ENCODE measurements around the gene PCDHGA5. TPM values are rescaled to one million over a fixed set of nuclear protein-coding genes. Genes with fewer than 3 reads are reported as not detected.
"Not testable (repeated sequence)": the region's sequence is repeated elsewhere in the genome, so short reads cannot be mapped to it uniquely, and the experiment has no call there.

PCDHGA5 gene
- total and polyA plus RNA-seq, 4 donors: 0.25 to 11.5 (median 4.4) TPM

DNA sequence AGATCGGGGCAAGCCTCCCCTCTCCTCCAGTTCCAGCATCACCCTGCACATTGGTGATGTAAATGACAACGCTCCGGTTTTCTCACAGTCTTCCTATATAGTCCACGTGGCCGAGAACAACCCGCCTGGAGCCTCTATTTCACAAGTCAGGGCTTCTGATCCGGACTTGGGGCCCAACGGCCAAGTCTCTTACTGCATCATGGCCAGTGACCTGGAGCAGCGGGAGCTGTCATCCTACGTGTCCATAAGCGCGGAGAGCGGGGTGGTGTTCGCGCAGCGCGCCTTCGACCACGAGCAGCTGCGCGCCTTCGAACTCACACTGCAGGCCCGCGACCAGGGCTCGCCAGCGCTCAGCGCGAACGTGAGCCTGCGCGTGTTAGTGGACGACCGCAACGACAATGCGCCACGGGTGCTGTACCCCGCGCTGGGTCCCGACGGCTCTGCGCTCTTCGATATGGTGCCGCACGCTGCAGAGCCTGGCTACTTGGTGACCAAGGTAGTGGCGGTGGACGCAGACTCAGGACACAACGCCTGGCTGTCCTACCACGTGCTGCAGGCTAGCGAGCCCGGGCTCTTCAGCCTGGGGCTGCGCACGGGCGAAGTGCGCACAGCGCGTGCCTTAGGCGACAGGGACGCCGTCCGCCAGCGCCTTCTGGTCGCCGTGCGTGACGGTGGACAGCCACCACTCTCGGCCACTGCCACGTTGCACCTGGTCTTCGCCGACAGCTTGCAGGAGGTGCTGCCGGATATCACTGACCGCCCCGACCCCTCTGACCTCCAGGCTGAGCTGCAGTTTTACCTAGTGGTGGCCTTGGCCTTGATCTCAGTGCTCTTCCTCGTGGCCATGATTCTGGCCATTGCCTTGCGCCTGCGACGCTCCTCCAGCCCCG lies 25.4 kb downstream of the PCDHGA5 start:
- 24 to 32% methylated on average over 77 of the region's 77 CpGs for WGBS, 2 donors
- no peak overlapping the region for H3K4me3 ChIP-seq (ENCODE audit: low read length in 2 of 2)
- intact Hi-C loops (cut with DNase I): no loop called here
- no peaks in the 10 kb centered on the region for H3K36me3 ChIP-seq (ENCODE audit: control insufficient read depth in 1 of 2, insufficient read depth in 2 of 2, low read length in 1 of 2)
- H3K27me3 ChIP-seq (ENCODE audit: control insufficient read depth in 1 of 2, insufficient read depth in 2 of 2, low read length in 1 of 2): no peaks in the 10 kb centered on the region
- peaks cover 37% of the 10 kb centered on the region for H3K9me3 ChIP-seq (ENCODE audit: control insufficient read depth, low read length)
- no peak overlapping the region for H3K27ac ChIP-seq (ENCODE audit: low read depth in 1 of 2, low read length in 2 of 2)
- ATAC-seq (ENCODE audit: low FRiP score) (no peak), DNase-seq (peak in 1 of 2 donors; percentile 58)
- no peaks in the 10 kb centered on the region for H3K4me1 ChIP-seq (ENCODE audit: control insufficient read depth in 1 of 2, insufficient read depth in 2 of 2, low read length in 2 of 2)

DNA sequence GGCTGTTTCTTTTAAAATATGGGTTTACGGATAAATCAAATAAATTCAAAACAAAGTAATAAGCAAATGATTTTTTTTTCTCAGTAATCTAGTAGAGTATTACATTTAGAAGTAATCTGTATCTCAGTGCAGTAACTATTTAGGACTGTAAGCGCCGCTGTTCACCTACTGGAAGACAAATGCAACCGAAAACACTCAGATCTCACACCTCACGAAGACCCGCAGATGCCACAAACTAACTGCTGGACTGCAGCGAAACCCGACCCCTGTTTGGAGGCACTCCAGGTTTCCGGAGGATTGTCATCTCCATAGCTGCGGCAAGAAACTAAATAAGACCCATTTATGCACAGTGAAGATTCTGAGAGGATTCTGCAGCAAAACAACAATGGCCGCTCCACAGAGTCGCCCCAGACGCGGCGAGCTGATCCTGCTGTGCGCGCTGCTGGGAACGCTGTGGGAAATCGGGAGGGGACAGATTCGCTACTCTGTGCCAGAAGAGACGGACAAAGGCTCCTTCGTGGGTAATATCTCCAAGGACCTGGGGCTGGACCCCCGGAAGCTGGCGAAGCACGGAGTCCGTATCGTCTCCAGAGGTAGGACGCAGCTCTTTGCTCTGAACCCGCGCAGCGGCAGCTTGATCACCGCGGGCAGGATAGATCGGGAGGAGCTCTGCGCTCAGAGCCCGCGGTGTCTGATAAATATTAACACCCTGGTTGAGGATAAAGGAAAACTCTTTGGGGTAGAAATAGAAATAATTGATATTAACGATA lies 28.7 kb downstream of the PCDHGA5 start, which contains the start of gene PCDHGA8:
PCDHGA8 (plus strand) TSS at position 205 of the 770 bp plus-strand sequence; CDS start at position 386, 181 bp downstream.
- peaks cover 34% of the 10 kb centered on the region for H3K9me3 ChIP-seq (ENCODE audit: control insufficient read depth, low read length)
- ATAC-seq (ENCODE audit: low FRiP score) (no peak), DNase-seq (peak in 1 of 2 donors; percentile 67)
- 21 to 27% methylated on average over 38 of the region's 38 CpGs for WGBS, 2 donors
- H3K36me3 ChIP-seq (ENCODE audit: control insufficient read depth in 1 of 2, insufficient read depth in 2 of 2, low read length in 1 of 2): no peaks in the 10 kb centered on the region
- no peaks in the 10 kb centered on the region for H3K4me1 ChIP-seq (ENCODE audit: control insufficient read depth in 1 of 2, insufficient read depth in 2 of 2, low read length in 2 of 2)
- intact Hi-C loops (cut with DNase I): no loop called here
- H3K4me3 ChIP-seq (ENCODE audit: low read length in 2 of 2): no peak within 1 kb of the TSS
- H3K27me3 ChIP-seq (ENCODE audit: control insufficient read depth in 1 of 2, insufficient read depth in 2 of 2, low read length in 1 of 2): no peaks in the 10 kb centered on the region
- no peak within 1 kb of the TSS for H3K27ac ChIP-seq (ENCODE audit: low read depth in 1 of 2, low read length in 2 of 2)

DNA sequence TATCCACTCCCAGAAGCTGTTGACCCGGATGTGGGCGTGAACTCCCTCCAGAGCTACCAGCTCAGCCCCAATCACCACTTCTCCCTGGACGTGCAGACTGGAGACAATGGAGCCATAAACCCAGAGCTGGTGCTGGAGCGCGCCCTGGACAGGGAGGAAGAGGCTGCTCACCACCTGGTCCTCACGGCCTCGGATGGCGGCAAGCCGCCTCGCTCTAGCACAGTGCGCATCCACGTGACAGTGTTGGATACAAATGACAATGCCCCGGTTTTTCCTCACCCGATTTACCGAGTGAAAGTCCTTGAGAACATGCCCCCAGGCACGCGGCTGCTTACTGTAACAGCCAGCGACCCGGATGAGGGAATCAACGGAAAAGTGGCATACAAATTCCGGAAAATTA lies 29.3 kb downstream of the PCDHGA5 start:
- H3K27ac ChIP-seq (ENCODE audit: low read depth in 1 of 2, low read length in 2 of 2): no peak overlapping the region
- H3K4me3 ChIP-seq (ENCODE audit: low read length in 2 of 2): no peak overlapping the region
- no peak for DNase-seq
- 33 to 35% methylated on average over 21 of the region's 21 CpGs for WGBS, 2 donors
- no peaks in the 10 kb centered on the region for H3K27me3 ChIP-seq (ENCODE audit: control insufficient read depth in 1 of 2, insufficient read depth in 2 of 2, low read length in 1 of 2)
- intact Hi-C loops (cut with DNase I): no loop called here
- no peaks in the 10 kb centered on the region for H3K36me3 ChIP-seq (ENCODE audit: control insufficient read depth in 1 of 2, insufficient read depth in 2 of 2, low read length in 1 of 2)
- peaks cover 34% of the 10 kb centered on the region for H3K9me3 ChIP-seq (ENCODE audit: control insufficient read depth, low read length)
- no peaks in the 10 kb centered on the region for H3K4me1 ChIP-seq (ENCODE audit: control insufficient read depth in 1 of 2, insufficient read depth in 2 of 2, low read length in 2 of 2)
- ATAC-seq (ENCODE audit: low FRiP score): no peak

DNA sequence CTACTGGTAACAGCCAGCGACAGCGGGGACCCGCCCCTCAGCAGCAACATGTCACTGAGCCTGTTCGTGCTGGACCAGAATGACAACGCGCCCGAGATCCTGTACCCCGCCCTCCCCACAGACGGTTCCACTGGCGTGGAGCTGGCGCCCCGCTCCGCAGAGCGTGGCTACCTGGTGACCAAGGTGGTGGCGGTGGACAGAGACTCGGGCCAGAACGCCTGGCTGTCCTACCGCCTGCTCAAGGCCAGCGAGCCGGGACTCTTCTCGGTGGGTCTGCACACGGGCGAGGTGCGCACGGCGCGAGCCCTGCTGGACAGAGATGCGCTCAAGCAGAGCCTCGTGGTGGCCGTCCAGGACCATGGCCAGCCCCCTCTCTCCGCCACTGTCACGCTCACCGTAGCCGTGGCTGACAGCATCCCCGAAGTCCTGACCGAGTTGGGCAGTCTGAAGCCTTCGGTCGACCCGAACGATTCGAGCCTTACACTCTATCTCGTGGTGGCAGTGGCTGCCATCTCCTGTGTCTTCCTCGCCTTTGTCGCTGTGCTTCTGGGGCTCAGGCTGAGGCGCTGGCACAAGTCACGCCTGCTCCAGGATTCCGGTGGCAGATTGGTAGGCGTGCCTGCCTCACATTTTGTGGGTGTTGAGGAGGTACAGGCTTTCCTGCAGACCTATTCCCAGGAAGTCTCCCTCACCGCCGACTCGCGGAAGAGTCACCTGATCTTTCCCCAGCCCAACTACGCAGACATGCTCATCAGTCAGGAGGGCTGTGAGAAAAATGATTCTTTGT lies 30.6 kb downstream of the PCDHGA5 start:
- H3K36me3 ChIP-seq (ENCODE audit: control insufficient read depth in 1 of 2, insufficient read depth in 2 of 2, low read length in 1 of 2); ATAC-seq (ENCODE audit: low FRiP score); intact Hi-C loops (cut with DNase I); H3K4me3 ChIP-seq (ENCODE audit: low read length in 2 of 2); H3K27ac ChIP-seq (ENCODE audit: low read depth in 1 of 2, low read length in 2 of 2); H3K27me3 ChIP-seq (ENCODE audit: control insufficient read depth in 1 of 2, insufficient read depth in 2 of 2, low read length in 1 of 2); H3K4me1 ChIP-seq (ENCODE audit: control insufficient read depth in 1 of 2, insufficient read depth in 2 of 2, low read length in 2 of 2): not testable (repeated sequence)
- DNase-seq: peak in 1 of 2 donors; percentile 56
- WGBS, 2 donors: 27 to 32% methylated on average over 40 to 46 of the region's 53 CpGs
- peaks cover 30% of the 10 kb centered on the region for H3K9me3 ChIP-seq (ENCODE audit: control insufficient read depth, low read length)

DNA sequence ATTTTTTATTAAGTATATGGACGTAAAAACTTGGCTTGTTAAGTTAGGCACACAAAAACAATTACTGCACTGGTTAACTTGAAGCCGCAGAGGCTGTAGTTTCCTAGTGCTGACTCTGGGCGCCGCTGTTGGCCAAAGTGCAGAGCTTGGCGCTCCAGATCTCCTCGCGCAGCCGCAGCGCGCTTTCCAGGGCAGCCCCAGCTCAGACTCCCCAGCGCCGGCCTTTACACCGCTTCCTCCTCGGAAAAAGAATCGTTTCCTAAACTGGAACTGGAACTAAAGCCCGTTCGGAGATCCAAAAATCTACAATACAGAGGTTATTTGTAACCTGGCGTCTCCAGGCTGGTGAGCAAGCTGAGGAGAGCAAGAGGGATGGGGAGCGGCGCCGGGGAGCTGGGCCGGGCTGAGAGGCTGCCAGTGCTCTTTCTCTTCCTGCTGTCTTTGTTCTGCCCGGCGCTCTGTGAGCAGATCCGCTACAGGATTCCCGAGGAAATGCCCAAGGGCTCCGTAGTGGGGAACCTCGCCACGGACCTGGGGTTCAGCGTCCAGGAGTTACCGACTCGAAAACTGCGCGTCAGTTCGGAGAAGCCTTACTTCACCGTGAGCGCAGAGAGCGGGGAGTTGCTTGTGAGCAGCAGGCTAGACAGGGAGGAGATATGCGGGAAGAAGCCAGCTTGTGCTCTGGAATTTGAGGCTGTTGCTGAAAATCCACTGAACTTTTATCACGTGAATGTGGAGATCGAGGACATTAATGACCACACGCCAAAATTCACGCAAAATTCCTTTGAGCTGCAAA lies 34.0 kb downstream of the PCDHGA5 start, which contains the start of gene PCDHGB5:
PCDHGB5 (plus strand) TSS at position 192 of the 796 bp plus-strand sequence; CDS start at position 373, 181 bp downstream.
- ATAC-seq (ENCODE audit: low FRiP score) (peak; percentile 74), DNase-seq (peak in 1 of 2 donors; percentile 70)
- H3K27me3 ChIP-seq (ENCODE audit: control insufficient read depth in 1 of 2, insufficient read depth in 2 of 2, low read length in 1 of 2); H3K36me3 ChIP-seq (ENCODE audit: control insufficient read depth in 1 of 2, insufficient read depth in 2 of 2, low read length in 1 of 2); intact Hi-C loops (cut with DNase I); H3K4me1 ChIP-seq (ENCODE audit: control insufficient read depth in 1 of 2, insufficient read depth in 2 of 2, low read length in 2 of 2); H3K27ac ChIP-seq (ENCODE audit: low read depth in 1 of 2, low read length in 2 of 2); H3K4me3 ChIP-seq (ENCODE audit: low read length in 2 of 2): not testable (repeated sequence)
- WGBS, 2 donors: 7 to 8% methylated on average over 20 to 25 of the region's 43 CpGs
- H3K9me3 ChIP-seq (ENCODE audit: control insufficient read depth, low read length): peaks cover 31% of the 10 kb centered on the region

- Histone ChIP-seq H3K27me3 (ENCODE audit: control insufficient read depth in 1 of 2, insufficient read depth in 2 of 2, low read length in 1 of 2) (no peaks in the 10 kb centered on the region), H3K36me3 (ENCODE audit: control insufficient read depth in 1 of 2, insufficient read depth in 2 of 2, low read length in 1 of 2) (no peaks in the 10 kb centered on the region), H3K4me3 (ENCODE audit: low read length in 2 of 2) (no peak overlapping the region), H3K4me1 (ENCODE audit: control insufficient read depth in 1 of 2, insufficient read depth in 2 of 2, low read length in 2 of 2) (no peaks in the 10 kb centered on the region), H3K9me3 (ENCODE audit: control insufficient read depth, low read length) (peaks cover 31% of the 10 kb centered on the region), H3K27ac (ENCODE audit: low read depth in 1 of 2, low read length in 2 of 2) (no peak overlapping the region)
- intact Hi-C loops (cut with DNase I): no loop called here
- DNase-seq (no peak), ATAC-seq (ENCODE audit: low FRiP score) (no peak)
- WGBS, 2 donors: 20 to 24% methylated on average over 15 of the region's 15 CpGs
These were observed 34.6 kb downstream of the PCDHGA5 start for GRCh38 chr5:141398608-141399007.

- no peak for ATAC-seq (ENCODE audit: low FRiP score)
- Histone ChIP-seq H3K27me3 (ENCODE audit: control insufficient read depth in 1 of 2, insufficient read depth in 2 of 2, low read length in 1 of 2) (no peaks in the 10 kb centered on the region), H3K36me3 (ENCODE audit: control insufficient read depth in 1 of 2, insufficient read depth in 2 of 2, low read length in 1 of 2) (no peaks in the 10 kb centered on the region), H3K27ac (ENCODE audit: low read depth in 1 of 2, low read length in 2 of 2) (no peak overlapping the region), H3K4me1 (ENCODE audit: control insufficient read depth in 1 of 2, insufficient read depth in 2 of 2, low read length in 2 of 2) (no peaks in the 10 kb centered on the region), H3K4me3 (ENCODE audit: low read length in 2 of 2) (no peak overlapping the region), H3K9me3 (ENCODE audit: control insufficient read depth, low read length) (peaks cover 31% of the 10 kb centered on the region)
- WGBS, 2 donors: 15 to 24% methylated on average over 61 of the region's 61 CpGs
- intact Hi-C loops (cut with DNase I): no loop called here
- peak in 1 of 2 donors; percentile 70 for DNase-seq
These were observed 35.7 kb downstream of the PCDHGA5 start for GRCh38 chr5:141399555-141400258.

Measured in aorta (tissue), 5 donors.